DOHH2 (cell line): ENCODE measurements around the gene CRNKL1.

ENCODE experiments used
- EZH2phosphoT487 ChIP-seq: fragments of 200-600 bp; sonication (generic); IDR thresholded peaks from 2 replicates; pipeline ENCODE4 v1.6.1; 2017; ENCODE audit warnings: borderline replicate concordance, mild to moderate bottlenecking, antibody characterized with exemption, low read length, moderate library complexity, mixed read lengths
- TF ChIP-seq, protein P1 (sequence below): fragments of 200-600 bp; sonication (generic); IDR thresholded peaks from one replicate; pipeline ENCODE4 v1.5.1; 2014; ENCODE audit warnings: antibody characterized with exemption, mild to moderate bottlenecking, low read depth, low read length; ENCODE audit not compliant: poor library complexity, severe bottlenecking

DNA sequence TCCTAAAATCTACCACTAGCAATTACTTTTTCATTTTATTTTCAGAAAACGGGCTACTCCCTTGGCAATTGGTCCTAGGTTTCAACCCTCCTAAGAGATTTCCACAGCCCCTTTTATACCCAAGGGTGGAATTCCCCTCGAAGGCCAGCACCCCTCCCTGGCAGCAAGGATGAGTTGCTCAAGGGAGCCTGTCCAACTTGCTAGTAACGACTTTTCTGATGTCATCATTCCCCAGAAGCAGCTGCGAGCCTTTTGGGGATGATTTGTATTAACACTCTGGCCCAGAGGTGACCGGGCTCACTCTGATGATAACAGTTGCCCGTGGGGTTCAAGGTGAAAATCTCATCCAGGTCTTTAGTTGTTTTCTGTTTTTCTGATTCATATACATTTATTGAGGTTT, 65.8 kb downstream of the CRNKL1 start:
- TF ChIP-seq, protein P1, sequence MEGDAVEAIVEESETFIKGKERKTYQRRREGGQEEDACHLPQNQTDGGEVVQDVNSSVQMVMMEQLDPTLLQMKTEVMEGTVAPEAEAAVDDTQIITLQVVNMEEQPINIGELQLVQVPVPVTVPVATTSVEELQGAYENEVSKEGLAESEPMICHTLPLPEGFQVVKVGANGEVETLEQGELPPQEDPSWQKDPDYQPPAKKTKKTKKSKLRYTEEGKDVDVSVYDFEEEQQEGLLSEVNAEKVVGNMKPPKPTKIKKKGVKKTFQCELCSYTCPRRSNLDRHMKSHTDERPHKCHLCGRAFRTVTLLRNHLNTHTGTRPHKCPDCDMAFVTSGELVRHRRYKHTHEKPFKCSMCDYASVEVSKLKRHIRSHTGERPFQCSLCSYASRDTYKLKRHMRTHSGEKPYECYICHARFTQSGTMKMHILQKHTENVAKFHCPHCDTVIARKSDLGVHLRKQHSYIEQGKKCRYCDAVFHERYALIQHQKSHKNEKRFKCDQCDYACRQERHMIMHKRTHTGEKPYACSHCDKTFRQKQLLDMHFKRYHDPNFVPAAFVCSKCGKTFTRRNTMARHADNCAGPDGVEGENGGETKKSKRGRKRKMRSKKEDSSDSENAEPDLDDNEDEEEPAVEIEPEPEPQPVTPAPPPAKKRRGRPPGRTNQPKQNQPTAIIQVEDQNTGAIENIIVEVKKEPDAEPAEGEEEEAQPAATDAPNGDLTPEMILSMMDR, result no peak
- TF ChIP-seq EZH2phosphoT487, result no peak
